MM.1S (cell line): Measurements from ENCODE around the gene ETV6.
A peak's percentile ranks its signal among the peaks of the same experiment; 100 is the strongest.

ENCODE experiments used
- DNase-seq: peaks from one replicate; pipeline ENCODE4 v3.0.0-alpha.2; 2015
- H2AFZ ChIP-seq: fragments of 300-600 bp; sonication (generic); 2 replicates; pipeline ENCODE4 v1.6.0; 2016; ENCODE audit warnings: antibody characterized with exemption, low read length
- H3F3A ChIP-seq: fragments of 300-600 bp; sonication (generic); 2 replicates; pipeline ENCODE4 v1.6.1; 2016; ENCODE audit warnings: mild to moderate bottlenecking, antibody characterized with exemption, low read length, moderate library complexity, mixed read lengths; ENCODE audit not compliant: insufficient read depth
- H3K27ac ChIP-seq: fragments of 300-600 bp; sonication (generic); 2 replicates; pipeline ENCODE4 v1.5.1; 2016; ENCODE audit warnings: mild to moderate bottlenecking, low read length
- H3K27me3 ChIP-seq: fragments of 300-600 bp; sonication (generic); replicated peaks from 2 replicates; pipeline ENCODE4 v1.6.0; 2016; ENCODE audit warnings: low read length; ENCODE audit not compliant: insufficient read depth
- H3K36me3 ChIP-seq: fragments of 300-600 bp; sonication (generic); replicated peaks from 2 replicates; pipeline ENCODE4 v1.6.1; 2016; ENCODE audit warnings: mild to moderate bottlenecking, low read length, mixed read lengths; ENCODE audit not compliant: insufficient read depth
- H3K4me1 ChIP-seq: fragments of 300-600 bp; sonication (generic); 2 replicates; pipeline ENCODE4 v1.6.1; 2016; ENCODE audit warnings: low read length, mixed read lengths
- H3K4me2 ChIP-seq: fragments of 300-600 bp; sonication (generic); 2 replicates; pipeline ENCODE4 v1.6.0; 2016; ENCODE audit warnings: low read depth, low read length
- H3K4me3 ChIP-seq: fragments of 300-600 bp; sonication (generic); 2 replicates; pipeline ENCODE4 v1.5.1; 2016; ENCODE audit warnings: low read length, mixed read lengths
- H3K79me2 ChIP-seq: fragments of 300-600 bp; sonication (generic); 2 replicates; pipeline ENCODE4 v1.6.1; 2016; ENCODE audit warnings: mixed run types, low read length, mixed read lengths
- H3K9ac ChIP-seq: fragments of 300-600 bp; sonication (generic); 2 replicates; pipeline ENCODE4 v1.6.1; 2016; ENCODE audit warnings: low read length, mixed read lengths
- H3K9me2 ChIP-seq: fragments of 300-600 bp; sonication (generic); replicated peaks from 2 replicates; pipeline ENCODE4 v1.6.1; 2016; ENCODE audit warnings: mild to moderate bottlenecking, low read length, mixed read lengths; ENCODE audit not compliant: insufficient read depth
- H3K9me3 ChIP-seq: fragments of 300-600 bp; sonication (generic); replicated peaks from 2 replicates; pipeline ENCODE4 v1.6.1; 2016; ENCODE audit warnings: mild to moderate bottlenecking, low read length, mixed read lengths; ENCODE audit not compliant: insufficient read depth
- H4K20me1 ChIP-seq: fragments of 300-600 bp; sonication (generic); 2 replicates; pipeline ENCODE4 v1.6.1; 2016; ENCODE audit warnings: mild to moderate bottlenecking, low read length, moderate library complexity, mixed read lengths; ENCODE audit not compliant: insufficient read depth
- EZH2 ChIP-seq: fragments of 300-600 bp; sonication (generic); optimal IDR thresholded peaks from 2 replicates; pipeline ENCODE3; 2017; ENCODE audit warnings: low read depth, mild to moderate bottlenecking, antibody characterized with exemption, low read length, mixed read lengths
- EZH2phosphoT487 ChIP-seq: fragments of 300-600 bp; sonication (generic); IDR thresholded peaks from 2 replicates; pipeline ENCODE4 v1.6.1; 2018; ENCODE audit warnings: antibody characterized with exemption, low read length
- TF ChIP-seq, protein P1 (sequence below): fragments of 300-600 bp; sonication (generic); IDR thresholded peaks from 2 replicates; pipeline ENCODE4 v1.5.1; 2016; ENCODE audit warnings: antibody characterized with exemption, low read length, mixed read lengths

ETV6 gene

DNA sequence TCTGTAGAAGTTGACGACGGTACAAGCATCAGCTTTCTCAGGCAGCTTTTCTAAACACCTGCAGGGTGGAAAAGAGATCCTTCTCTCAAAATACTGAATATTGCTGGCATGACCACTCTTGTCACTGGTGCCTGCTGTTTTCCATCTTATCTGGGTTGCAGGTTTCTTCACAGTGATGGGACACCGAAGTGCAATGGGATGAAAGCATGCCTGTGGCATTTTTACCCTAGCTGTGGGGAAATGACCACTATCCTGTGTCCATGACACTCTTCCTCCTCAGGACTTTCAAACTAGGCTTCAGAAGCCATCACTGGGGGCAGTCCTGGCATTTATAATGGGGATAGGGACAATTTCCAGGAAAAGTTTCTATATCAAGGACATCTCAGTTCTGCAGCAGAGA is 98.5 kb downstream of the ETV6 start:
- peaks cover 40% of the 10 kb centered on the region for H3K4me1 ChIP-seq
- no peaks in the 10 kb centered on the region for H3K9me2 ChIP-seq
- no peak for DNase-seq
- no peak overlapping the region for H3K9ac ChIP-seq
- no peak overlapping the region for H3K4me2 ChIP-seq
- TF ChIP-seq, protein P1, sequence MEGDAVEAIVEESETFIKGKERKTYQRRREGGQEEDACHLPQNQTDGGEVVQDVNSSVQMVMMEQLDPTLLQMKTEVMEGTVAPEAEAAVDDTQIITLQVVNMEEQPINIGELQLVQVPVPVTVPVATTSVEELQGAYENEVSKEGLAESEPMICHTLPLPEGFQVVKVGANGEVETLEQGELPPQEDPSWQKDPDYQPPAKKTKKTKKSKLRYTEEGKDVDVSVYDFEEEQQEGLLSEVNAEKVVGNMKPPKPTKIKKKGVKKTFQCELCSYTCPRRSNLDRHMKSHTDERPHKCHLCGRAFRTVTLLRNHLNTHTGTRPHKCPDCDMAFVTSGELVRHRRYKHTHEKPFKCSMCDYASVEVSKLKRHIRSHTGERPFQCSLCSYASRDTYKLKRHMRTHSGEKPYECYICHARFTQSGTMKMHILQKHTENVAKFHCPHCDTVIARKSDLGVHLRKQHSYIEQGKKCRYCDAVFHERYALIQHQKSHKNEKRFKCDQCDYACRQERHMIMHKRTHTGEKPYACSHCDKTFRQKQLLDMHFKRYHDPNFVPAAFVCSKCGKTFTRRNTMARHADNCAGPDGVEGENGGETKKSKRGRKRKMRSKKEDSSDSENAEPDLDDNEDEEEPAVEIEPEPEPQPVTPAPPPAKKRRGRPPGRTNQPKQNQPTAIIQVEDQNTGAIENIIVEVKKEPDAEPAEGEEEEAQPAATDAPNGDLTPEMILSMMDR: no peak
- no peak for TF ChIP-seq EZH2phosphoT487
- no peak for TF ChIP-seq EZH2
- H3K36me3 ChIP-seq: no peaks in the 10 kb centered on the region
- H3K27ac ChIP-seq: no peak overlapping the region
- peaks cover 49% of the 10 kb centered on the region for H3K79me2 ChIP-seq
- H4K20me1 ChIP-seq: no peaks in the 10 kb centered on the region
- H3K27me3 ChIP-seq: no peaks in the 10 kb centered on the region
- peaks cover 34% of the 10 kb centered on the region for H3F3A ChIP-seq
- no peaks in the 10 kb centered on the region for H3K9me3 ChIP-seq
- no peak overlapping the region for H3K4me3 ChIP-seq
- no peak overlapping the region for H2AFZ ChIP-seq

GRCh38 chr12:11748903-11749302 is 99.4 kb downstream of the ETV6 start:
- H3K9me3 ChIP-seq: no peaks in the 10 kb centered on the region
- H3K9me2 ChIP-seq: no peaks in the 10 kb centered on the region
- H3K4me3 ChIP-seq: no peak overlapping the region
- peaks cover 49% of the 10 kb centered on the region for H3K4me1 ChIP-seq
- H3K27me3 ChIP-seq: no peaks in the 10 kb centered on the region
- H4K20me1 ChIP-seq: no peaks in the 10 kb centered on the region
- DNase-seq: no peak
- no peak overlapping the region for H3K9ac ChIP-seq
- H2AFZ ChIP-seq: no peak overlapping the region
- H3F3A ChIP-seq: peaks cover 41% of the 10 kb centered on the region
- H3K36me3 ChIP-seq: no peaks in the 10 kb centered on the region
- peak overlapping the region; percentile 91; the same call in 1 of the 2 replicates for H3K4me2 ChIP-seq
- TF ChIP-seq, protein P1: no peak
- TF ChIP-seq EZH2phosphoT487: no peak
- H3K27ac ChIP-seq: peak overlapping the region; percentile 87; the same call in 1 of the 2 replicates
- H3K79me2 ChIP-seq: peaks cover 49% of the 10 kb centered on the region

DNA sequence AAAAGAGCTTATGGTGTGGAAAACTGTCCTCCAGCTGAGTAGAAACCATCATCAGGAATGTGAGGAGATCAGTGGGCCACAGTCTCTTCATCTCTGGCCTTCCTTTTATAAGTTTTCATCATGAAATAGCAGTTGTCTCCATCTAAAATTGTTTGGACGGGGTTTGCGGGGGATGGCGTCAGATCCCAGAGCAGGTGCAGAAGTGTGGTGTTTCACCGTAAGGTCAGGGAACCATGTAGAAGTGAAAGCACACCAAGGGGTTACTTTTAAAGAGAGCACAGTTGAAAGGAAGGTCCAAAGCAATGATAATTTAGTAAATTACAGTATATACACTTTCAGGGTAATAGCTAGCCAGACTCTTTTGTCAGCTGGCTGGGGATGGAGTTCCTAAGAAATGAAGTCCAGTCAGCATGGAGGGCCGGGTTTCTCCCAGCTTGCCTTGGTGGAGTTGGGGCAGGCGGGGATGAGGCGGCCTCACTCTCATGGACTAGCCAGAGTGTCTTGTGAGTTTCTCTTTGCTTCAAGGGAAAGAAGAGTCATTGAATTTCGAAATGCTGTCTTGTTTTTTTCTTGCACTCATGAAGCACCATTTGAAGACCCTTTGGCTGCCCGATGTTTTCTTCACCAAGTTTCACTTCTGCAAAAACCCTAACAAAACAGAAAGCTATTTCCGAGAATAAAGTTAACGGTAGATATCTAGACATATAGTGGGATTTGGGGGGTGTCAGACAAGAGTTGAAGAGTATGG is 100.6 kb downstream of the ETV6 start:
- Histone ChIP-seq H3K9me3 (no peaks in the 10 kb centered on the region), H4K20me1 (no peaks in the 10 kb centered on the region), H3K4me3 (peak overlapping the region; percentile 52), H3K9me2 (no peaks in the 10 kb centered on the region), H3K27me3 (no peaks in the 10 kb centered on the region), H3K4me1 (peaks cover 56% of the 10 kb centered on the region), H3K79me2 (peaks cover 49% of the 10 kb centered on the region), H3K36me3 (no peaks in the 10 kb centered on the region), H2AFZ (peak overlapping the region; percentile 74), H3K9ac (peak overlapping the region; percentile 56), H3K27ac (peak overlapping the region; percentile 87), H3F3A (peaks cover 41% of the 10 kb centered on the region), H3K4me2 (peak overlapping the region; percentile 91)
- DNase-seq: peak; percentile 69
- TF ChIP-seq EZH2 (no peak), EZH2phosphoT487 (no peak)
- TF ChIP-seq, protein P1: no peak
